Peyer's patch (tissue), 4 donors: ENCODE measurements around the gene SNRPA. TPM values are rescaled to one million over a fixed set of nuclear protein-coding genes. Genes with fewer than 3 reads are reported as not detected.
"Not testable (repeated sequence)": the region's sequence is repeated elsewhere in the genome, so short reads cannot be mapped to it uniquely, and the experiment has no call there.

Experiments used
- DNase-seq, 3 donors: peaks; one replicate each; pipeline ENCODE4 v3.0.0-alpha.2; 2017 to 2019
- H3K27ac ChIP-seq, 4 donors: fragments of 200-600 bp; sonication (generic); one replicate each; pipeline ENCODE4 v1.5.1; 2016 to 2019
- H3K27me3 ChIP-seq, 2 donors: fragments of 200-600 bp; sonication (generic); one replicate each; pipeline ENCODE4 v1.5.1; 2019
- H3K36me3 ChIP-seq, 3 donors: fragments of 200-600 bp; sonication (generic); one replicate each; pipeline ENCODE4 v1.5.1; 2016 to 2019
- H3K4me1 ChIP-seq, 4 donors: fragments of 200-600 bp; sonication (generic); one replicate each; pipeline ENCODE4 v1.5.1; 2016 to 2019
- H3K4me3 ChIP-seq, 4 donors: fragments of 200-600 bp; sonication (generic); 1 replicate in 3 of 4; 2 replicates in 1 of 4; pipeline ENCODE4 v1.5.1; 2016 to 2019; ENCODE audit warnings: mild to moderate bottlenecking in 1 of 4
- H3K9me3 ChIP-seq, 4 donors: fragments of 200-600 bp; sonication (generic); one replicate each; pipeline ENCODE4 v1.5.1; 2016 to 2019; ENCODE audit warnings: mild to moderate bottlenecking in 1 of 4
- CTCF ChIP-seq, 6 experiments: fragments of 450-650 bp in 4 of 6; fragments of 200-600 bp in 2 of 6; sonication (generic) in 1 of 6; IDR thresholded peaks; one replicate each; pipeline ENCODE4 v1.5.1; 2017 to 2019; ENCODE audit warnings: antibody characterized with exemption in 6 of 6, mild to moderate bottlenecking in 3 of 6, moderate library complexity in 1 of 6
- POLR2A ChIP-seq, 2 donors: fragments of 450-650 bp; IDR thresholded peaks; one replicate each; pipeline ENCODE4 v1.5.1; 2017; ENCODE audit warnings: antibody characterized with exemption in 2 of 2, mild to moderate bottlenecking in 2 of 2, moderate library complexity in 2 of 2
- total RNA-seq, 4 donors: library from RNA; depleted of rRNA; stranded (reverse); fragments of >200 nt; gene quantifications; one replicate each; pipeline ENCODE4 v1.1.0, GENCODE V29; 2016

Gene SNRPA
- total RNA-seq, 4 donors from 2014 or later = 44.5 to 104 (median 72.1) TPM

GRCh38 chr19:40777937-40778705, 27.1 kb downstream of the SNRPA start, which contains the start of gene RAB4B:
TSS of gene RAB4B (plus strand) at chr19:40778247. CDS start at chr19:40778376, 129 bp downstream.
- Histone ChIP-seq H3K4me3 (peak within 1 kb of the TSS; percentile 66 to 92 (median 76)), H3K27me3 (no peaks in the 10 kb centered on the region), H3K36me3 (peaks cover 0 to 5% (median 0%) of the 10 kb centered on the region in 3 donors), H3K9me3 (no peaks in the 10 kb centered on the region), H3K27ac (peak within 1 kb of the TSS; percentile 93 to 99 (median 98)), H3K4me1 (peaks cover 0 to 15% (median 2%) of the 10 kb centered on the region in 4 donors)
- peak; percentile 82 to 91 for TF ChIP-seq POLR2A (IDR thresholded peaks at IDR 0.05)
- peak in 2 of 6 experiments; percentile 28 to 41 for TF ChIP-seq CTCF (IDR thresholded peaks at IDR 0.05)
- peak; percentile 100 for DNase-seq

DNA sequence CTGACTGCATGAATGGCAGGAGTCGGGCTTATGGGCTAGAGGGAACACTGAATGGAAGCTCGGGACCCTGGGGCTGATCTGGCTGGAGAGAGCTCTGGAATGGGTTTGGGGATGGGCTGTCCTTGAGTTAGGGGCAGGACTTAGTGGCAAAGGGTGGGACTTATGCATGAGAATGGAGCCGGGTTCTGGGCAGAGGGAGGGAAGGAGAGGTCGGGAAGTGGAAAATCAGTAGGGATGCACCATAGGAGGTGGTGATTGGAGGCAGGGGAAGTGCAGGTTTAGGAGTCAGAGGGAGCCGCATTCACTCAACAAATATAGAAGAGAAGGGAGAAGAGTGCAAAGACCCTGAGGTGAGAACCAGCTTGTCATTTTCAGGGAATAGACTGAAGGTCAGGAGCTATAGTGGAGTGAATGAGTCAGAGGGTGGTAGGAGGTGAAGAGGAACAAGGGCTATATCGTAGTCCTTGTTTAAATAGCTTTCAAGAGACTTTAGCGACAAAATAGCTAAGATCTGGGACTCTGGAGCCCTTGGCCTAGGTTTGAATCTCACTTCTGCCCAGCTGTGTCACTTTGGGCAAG, 27.8 kb downstream of the SNRPA start:
- peak overlapping the region; percentile 93 to 99 (median 98) for H3K27ac ChIP-seq
- no peak for DNase-seq

DNA sequence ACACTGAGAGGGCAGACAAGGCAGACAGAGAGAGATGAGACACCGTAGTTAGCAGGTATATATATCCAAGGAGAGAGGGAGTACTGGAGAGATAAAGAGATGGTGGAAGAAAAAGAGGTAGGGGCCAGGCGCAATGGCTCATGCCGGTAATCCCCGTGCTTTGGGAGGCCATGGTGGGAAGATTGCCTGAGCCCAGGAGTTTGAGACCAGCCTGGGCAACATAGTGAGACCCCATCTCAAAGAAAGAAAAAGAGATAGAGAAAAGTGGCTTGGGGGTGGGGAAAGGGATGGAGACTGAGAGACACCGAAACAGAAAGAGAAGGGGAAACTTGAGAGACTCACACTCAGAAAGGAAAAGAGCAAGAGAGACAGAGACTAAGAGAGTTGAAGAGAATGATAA, 29.6 kb downstream of the SNRPA start:
- peaks cover 0 to 15% (median 2%) of the 10 kb centered on the region in 4 donors for H3K4me1 ChIP-seq
- no peaks in the 10 kb centered on the region for H3K27me3 ChIP-seq
- DNase-seq = no peak
- TF ChIP-seq CTCF (IDR thresholded peaks at IDR 0.05) (no peak), POLR2A (IDR thresholded peaks at IDR 0.05) (no peak)
- peaks cover 0 to 14% (median 0%) of the 10 kb centered on the region in 3 donors for H3K36me3 ChIP-seq
- H3K9me3 ChIP-seq = no peaks in the 10 kb centered on the region
- no peak overlapping the region for H3K4me3 ChIP-seq
- no peak overlapping the region for H3K27ac ChIP-seq

More for the DNA sequence above, 27.8 kb downstream of the SNRPA start:
- no peak for TF ChIP-seq CTCF (IDR thresholded peaks at IDR 0.05)
- TF ChIP-seq POLR2A (IDR thresholded peaks at IDR 0.05) = no peak
- Histone ChIP-seq H3K36me3 (peaks cover 0 to 8% (median 0%) of the 10 kb centered on the region in 3 donors), H3K4me3 (peak overlapping the region; percentile 66 to 92 (median 76)), H3K27me3 (no peaks in the 10 kb centered on the region), H3K4me1 (peaks cover 0 to 15% (median 2%) of the 10 kb centered on the region in 4 donors), H3K9me3 (no peaks in the 10 kb centered on the region)

DNA sequence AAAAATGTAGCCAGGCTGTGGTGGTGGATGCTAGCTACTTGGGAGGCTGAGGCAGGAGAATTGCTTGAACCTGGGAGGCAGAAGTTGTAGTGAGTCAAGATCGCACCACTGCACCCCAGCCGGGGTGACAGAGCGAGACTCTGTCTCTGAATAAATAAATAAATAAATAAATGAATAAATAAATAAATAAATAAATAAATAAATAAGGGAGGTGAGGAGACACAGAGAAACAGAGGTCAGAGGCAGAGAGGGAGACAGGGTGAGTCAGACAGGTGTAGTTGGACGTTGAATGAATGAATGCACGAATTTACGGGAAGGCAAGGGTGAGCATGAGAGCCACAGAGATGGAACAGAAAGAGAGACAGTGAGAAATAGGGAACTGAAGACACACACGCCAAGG, 30.1 kb downstream of the SNRPA start:
- peaks cover 0 to 15% (median 2%) of the 10 kb centered on the region in 4 donors for H3K4me1 ChIP-seq
- H3K9me3 ChIP-seq = no peaks in the 10 kb centered on the region
- no peak for DNase-seq
- peaks cover 0 to 14% (median 0%) of the 10 kb centered on the region in 3 donors for H3K36me3 ChIP-seq
- no peaks in the 10 kb centered on the region for H3K27me3 ChIP-seq
- H3K27ac ChIP-seq = no peak overlapping the region
- H3K4me3 ChIP-seq = no peak overlapping the region
- TF ChIP-seq POLR2A (IDR thresholded peaks at IDR 0.05) (no peak), CTCF (IDR thresholded peaks at IDR 0.05) (no peak)

GRCh38 chr19:40783711-40784110, 32.7 kb downstream of the SNRPA start:
- no peak overlapping the region for H3K4me3 ChIP-seq
- H3K9me3 ChIP-seq = no peaks in the 10 kb centered on the region
- no peak overlapping the region for H3K27ac ChIP-seq
- peaks cover 0 to 22% (median 0%) of the 10 kb centered on the region in 3 donors for H3K36me3 ChIP-seq
- H3K4me1 ChIP-seq = peaks cover 0 to 7% (median 0%) of the 10 kb centered on the region in 4 donors
- H3K27me3 ChIP-seq = no peaks in the 10 kb centered on the region
- TF ChIP-seq POLR2A (IDR thresholded peaks at IDR 0.05) (no peak), CTCF (IDR thresholded peaks at IDR 0.05) (no peak)
- no peak for DNase-seq

- not testable (repeated sequence) for H3K27me3 ChIP-seq, H3K4me3 ChIP-seq, H3K4me1 ChIP-seq, DNase-seq, H3K27ac ChIP-seq, H3K9me3 ChIP-seq
- peaks cover 0 to 26% (median 0%) of the 10 kb centered on the region in 3 donors for H3K36me3 ChIP-seq
These were observed 33.1 kb downstream of the SNRPA start for GRCh38 chr19:40784146-40784545.
